Measurements from ENCODE around the gene MTFR2.

MTFR2 gene

GRCh38 chr6:136249811-136250685, at the start of gene MTFR2:
MTFR2 (minus strand) TSS chr6:136250311; CDS start chr6:136249099, 1,212 bp downstream.
- peak; percentile 91 for DNase-seq

- no peak for DNase-seq
These were observed 44.5 kb upstream of the MTFR2 start for GRCh38 chr6:136294621-136295020.

- DNase-seq: peak; percentile 86
These were observed 40.4 kb upstream of the MTFR2 start for GRCh38 chr6:136290410-136291010.

GRCh38 chr6:136289579-136290409, 39.7 kb upstream of the MTFR2 start, which contains the start of gene BCLAF1:
BCLAF1 (minus strand) TSS chr6:136289846; CDS start chr6:136279866, 9,980 bp downstream.
- DNase-seq: peak; percentile 99

- peak; percentile 96 for DNase-seq
These were observed 39.1 kb upstream of the MTFR2 start for GRCh38 chr6:136289327-136289578.

GRCh38 chr6:136288566-136289326, 38.6 kb upstream of the MTFR2 start:
- DNase-seq: peak; percentile 86

- no peak for DNase-seq
These were observed 34.8 kb upstream of the MTFR2 start for GRCh38 chr6:136284909-136285308.

- no peak for DNase-seq
These were observed 32.8 kb upstream of the MTFR2 start for GRCh38 chr6:136282906-136283305.

GRCh38 chr6:136280032-136280609, 30.0 kb upstream of the MTFR2 start:
- DNase-seq: no peak

- DNase-seq: no peak
These were observed 24.0 kb upstream of the MTFR2 start for GRCh38 chr6:136274062-136274461.

- DNase-seq: no peak
These were observed 15.0 kb upstream of the MTFR2 start for GRCh38 chr6:136265101-136265500.

GRCh38 chr6:136262940-136263339, 12.8 kb upstream of the MTFR2 start:
- DNase-seq: no peak

GRCh38 chr6:136254851-136255466, 4.8 kb upstream of the MTFR2 start:
- DNase-seq: no peak

- DNase-seq: no peak
These were observed 3.6 kb upstream of the MTFR2 start for GRCh38 chr6:136253734-136254133.

- no peak for DNase-seq
These were observed 2.3 kb upstream of the MTFR2 start for GRCh38 chr6:136252441-136252840.

- no peak for DNase-seq
These were observed 1.3 kb upstream of the MTFR2 start for GRCh38 chr6:136251394-136251793.

GRCh38 chr6:136250686-136251008, 536 bp upstream of the MTFR2 start:
- DNase-seq: no peak

- no peak for DNase-seq
These were observed 775 bp downstream of the MTFR2 start for GRCh38 chr6:136249336-136249735.

GRCh38 chr6:136244061-136244616, 6.0 kb downstream of the MTFR2 start:
- no peak for DNase-seq

GRCh38 chr6:136236466-136237293, 13.4 kb downstream of the MTFR2 start:
- no peak for DNase-seq

- no peak for DNase-seq
These were observed 14.9 kb downstream of the MTFR2 start for GRCh38 chr6:136235233-136235564.

Measured in activated CD8-positive, alpha-beta memory T cell treated with anti-CD3 and anti-CD28 coated beads for 24 hours (primary cell).